Esophagus squamous epithelium (tissue), 5 donors: ENCODE measurements around the gene C5orf24. TPM values are rescaled to one million over a fixed set of nuclear protein-coding genes. Genes with fewer than 3 reads are reported as not detected.
"Not testable (repeated sequence)": the region's sequence is repeated elsewhere in the genome, so short reads cannot be mapped to it uniquely, and the experiment has no call there.

Experiments
- DNase-seq: peaks from one replicate; lab custom pipeline; 2025; lab: John Stamatoyannopoulos, UW
- H3K27ac ChIP-seq, 4 donors: fragments of 200-600 bp; sonication (generic); one replicate each; pipeline ENCODE4 v1.5.1; 2016 to 2019; ENCODE audit warnings: mild to moderate bottlenecking in 1 of 4
- H3K27me3 ChIP-seq, 4 donors: fragments of 200-600 bp; sonication (generic); 1 replicate in 3 of 4; 2 replicates in 1 of 4; pipeline versions ENCODE4 v1.5.1 to v1.6.0; 2017 to 2021; ENCODE audit warnings: antibody characterized with exemption in 1 of 4
- H3K36me3 ChIP-seq, 3 donors: fragments of 200-600 bp; sonication (generic); one replicate each; pipeline ENCODE4 v1.5.1; 2016 to 2019
- H3K4me1 ChIP-seq, 3 donors: fragments of 200-600 bp; sonication (generic); one replicate each; pipeline ENCODE4 v1.5.1; 2017 to 2019
- H3K4me3 ChIP-seq, 4 donors: fragments of 200-600 bp; sonication (generic); 1 replicate in 3 of 4; 2 replicates in 1 of 4; pipeline ENCODE4 v1.5.1; 2016 to 2019; ENCODE audit warnings: mild to moderate bottlenecking in 2 of 4, moderate library complexity in 1 of 4
- H3K9me3 ChIP-seq, 3 donors: fragments of 200-600 bp; sonication (generic); one replicate each; pipeline ENCODE4 v1.5.1; 2016 to 2019
- CTCF ChIP-seq, 6 experiments: fragments of 450-650 bp in 4 of 6; fragments of 200-600 bp in 2 of 6; sonication (generic) in 2 of 6; IDR thresholded peaks; one replicate each; pipeline ENCODE4 v1.5.1; 2016 to 2019; ENCODE audit warnings: antibody characterized with exemption in 6 of 6, mild to moderate bottlenecking in 4 of 6, moderate library complexity in 4 of 6
- POLR2A ChIP-seq, 4 donors: fragments of 450-650 bp; IDR thresholded peaks; one replicate each; pipeline ENCODE4 v1.6.1; 2017; ENCODE audit warnings: antibody characterized with exemption in 4 of 4, mild to moderate bottlenecking in 4 of 4, moderate library complexity in 3 of 4
- WGBS, 2 donors: methylation state at CpG; one replicate each; pipeline ENCODE4 v1.1.5; 2018; 5-methylcytosine and 5-hydroxymethylcytosine counted together
- intact Hi-C: fragments of 100-400 bp; cut with DNase I; formaldehyde crosslinking; loops from one replicate; pipeline ENCODE4 v1.15.0; 2022
- total RNA-seq, 4 donors: library from RNA; depleted of rRNA; stranded (reverse); fragments of >200 nt; gene quantifications; one replicate each; pipeline ENCODE4 v1.1.0, GENCODE V29; 2016
- donor health status: DM: yes; HTN: yes; CAD: no.

The C5orf24 gene
- total RNA-seq, 4 donors from 2014 or later, result 17.9 to 36.2 (median 24.7) TPM

- intact Hi-C loops, result no loop called here
- H3K27me3 ChIP-seq, result no peaks in the 10 kb centered on the region
- no peaks in the 10 kb centered on the region for H3K9me3 ChIP-seq
- no peak overlapping the region for H3K4me3 ChIP-seq
- DNase-seq, result no peak
- no peak overlapping the region for H3K27ac ChIP-seq
- WGBS, 2 donors, result 81 to 89% methylated on average over 3 of the region's 3 CpGs
- TF ChIP-seq POLR2A (IDR thresholded peaks at IDR 0.05), result no peak
- no peak for TF ChIP-seq CTCF (IDR thresholded peaks at IDR 0.05)
- H3K4me1 ChIP-seq, result peaks cover 6 to 8% (median 6%) of the 10 kb centered on the region in 3 donors
- peaks cover 0 to 54% (median 4%) of the 10 kb centered on the region in 3 donors for H3K36me3 ChIP-seq
Measured at GRCh38 chr5:134840811-134841210, 5.0 kb upstream of the C5orf24 start.

- H3K4me1 ChIP-seq, result peaks cover 18 to 34% (median 22%) of the 10 kb centered on the region in 3 donors
- intact Hi-C loops, result no loop called here
- no peaks in the 10 kb centered on the region for H3K27me3 ChIP-seq
- no peak for DNase-seq
- H3K4me3 ChIP-seq, result no peak overlapping the region
- TF ChIP-seq POLR2A (IDR thresholded peaks at IDR 0.05), result no peak
- no peak for TF ChIP-seq CTCF (IDR thresholded peaks at IDR 0.05)
- peaks cover 0 to 33% (median 4%) of the 10 kb centered on the region in 3 donors for H3K36me3 ChIP-seq
- 78 to 88% methylated on average over 1 of the region's 1 CpG for WGBS, 2 donors
- H3K9me3 ChIP-seq, result no peaks in the 10 kb centered on the region
- no peak overlapping the region for H3K27ac ChIP-seq
Measured at GRCh38 chr5:134844252-134844651, 1.5 kb upstream of the C5orf24 start.

- H3K4me3 ChIP-seq, result peak overlapping the region; percentile 86 to 93 (median 89)
- intact Hi-C loops, result no loop called here
- DNase-seq, result no peak
- peak overlapping the region; percentile 95 to 98 (median 96) for H3K27ac ChIP-seq
- H3K4me1 ChIP-seq, result peaks cover 18 to 46% (median 30%) of the 10 kb centered on the region in 3 donors
- H3K27me3 ChIP-seq, result no peaks in the 10 kb centered on the region
- WGBS, 2 donors, result 15 to 39% methylated on average over 5 of the region's 12 CpGs
- TF ChIP-seq POLR2A (IDR thresholded peaks at IDR 0.05), result no peak
- no peak for TF ChIP-seq CTCF (IDR thresholded peaks at IDR 0.05)
- H3K36me3 ChIP-seq, result peaks cover 0 to 28% (median 0%) of the 10 kb centered on the region in 3 donors
- H3K9me3 ChIP-seq, result no peaks in the 10 kb centered on the region
Measured at GRCh38 chr5:134845335-134845851, 375 bp upstream of the C5orf24 start.

- H3K4me3 ChIP-seq, result peak overlapping the region; percentile 86 to 93 (median 89)
- intact Hi-C loops, result no loop called here
- no peak for TF ChIP-seq POLR2A (IDR thresholded peaks at IDR 0.05)
- TF ChIP-seq CTCF (IDR thresholded peaks at IDR 0.05), result no peak
- 0 to 1% methylated on average over 11 of the region's 11 CpGs for WGBS, 2 donors
- DNase-seq, result no peak
- H3K27me3 ChIP-seq, result no peaks in the 10 kb centered on the region
- H3K36me3 ChIP-seq, result peaks cover 0 to 27% (median 0%) of the 10 kb centered on the region in 3 donors
- H3K4me1 ChIP-seq, result peaks cover 18 to 58% (median 38%) of the 10 kb centered on the region in 3 donors
- no peaks in the 10 kb centered on the region for H3K9me3 ChIP-seq
- peak overlapping the region; percentile 95 to 98 (median 96) for H3K27ac ChIP-seq
Measured at GRCh38 chr5:134846641-134846960, 833 bp downstream of the C5orf24 start.

- H3K27ac ChIP-seq, intact Hi-C loops, H3K4me3 ChIP-seq, H3K27me3 ChIP-seq, DNase-seq, H3K9me3 ChIP-seq: not testable (repeated sequence)
- Histone ChIP-seq H3K36me3 (peaks cover 0 to 52% (median 4%) of the 10 kb centered on the region in 3 donors), H3K4me1 (peaks cover 18 to 70% (median 38%) of the 10 kb centered on the region in 3 donors)
- WGBS, 2 donors, result 81 to 91% methylated on average over 7 of the region's 7 CpGs
Measured at GRCh38 chr5:134849434-134849933, 3.7 kb downstream of the C5orf24 start.
